Measurements from ENCODE around the gene POMT1.

- TF ChIP-seq CTCF (IDR thresholded peaks at IDR 0.05; ENCODE audit: extremely low read depth in 1 of 2, insufficient read depth in 1 of 2, low read depth in 1 of 2, low read length in 2 of 2) (no peak), POLR2AphosphoS5 (IDR thresholded peaks at IDR 0.05; ENCODE audit: insufficient read depth, low read depth, low read length) (no peak), POLR2A (IDR thresholded peaks at IDR 0.05; ENCODE audit: low read depth, low read length) (no peak)
Observed at GRCh38 chr9:131499254-131499767, 3.4 kb upstream of the POMT1 start.
